HG03135 (cell line): ENCODE measurements around the gene SLC48A1.

Source experiments
- ATAC-seq: cut with Tn5 transposase; IDR thresholded peaks from one replicate; pipeline ENCODE4 v1.9.1; 2021; ENCODE audit warnings: mild to moderate bottlenecking, moderate library complexity; ENCODE audit not compliant: unreplicated experiment

The SLC48A1 gene

DNA sequence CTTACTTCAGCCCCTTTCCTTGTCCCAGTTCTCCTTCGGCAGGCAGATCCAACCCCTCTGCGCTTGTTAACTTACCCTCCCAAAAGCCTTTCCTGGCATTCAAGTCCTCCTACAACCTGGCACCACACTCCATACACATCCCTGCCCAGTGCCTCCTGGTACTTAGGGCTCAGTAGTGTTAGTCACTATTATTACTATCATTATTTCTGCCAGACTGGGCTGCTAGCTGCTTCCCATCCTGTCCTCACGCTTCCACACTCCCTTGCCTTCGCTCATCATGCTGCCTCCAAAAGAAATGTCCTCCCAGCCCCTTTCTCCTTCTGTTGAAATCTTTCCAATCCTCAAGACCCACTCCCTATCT, 48.3 kb downstream of the SLC48A1 start:
- ATAC-seq: no peak

DNA sequence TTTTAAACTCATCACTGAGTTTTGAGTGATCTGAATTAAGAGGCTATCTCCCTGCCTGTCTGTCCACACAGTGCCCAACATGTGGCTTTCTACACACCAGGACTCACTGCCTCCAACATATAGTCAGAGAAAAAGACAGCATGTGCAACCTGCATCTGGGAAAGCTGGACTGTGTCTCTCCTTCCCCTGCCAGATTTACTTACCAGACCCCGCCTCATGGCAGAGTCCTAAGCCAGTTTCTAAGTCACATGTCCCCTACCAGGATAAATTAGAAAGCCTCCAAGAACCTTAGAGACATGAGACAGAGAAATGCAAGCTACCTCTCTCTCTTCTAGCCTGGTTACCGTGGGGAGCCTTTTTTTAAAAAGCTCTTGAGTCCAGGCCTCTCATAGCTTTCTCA, 49.4 kb downstream of the SLC48A1 start:
- no peak for ATAC-seq

DNA sequence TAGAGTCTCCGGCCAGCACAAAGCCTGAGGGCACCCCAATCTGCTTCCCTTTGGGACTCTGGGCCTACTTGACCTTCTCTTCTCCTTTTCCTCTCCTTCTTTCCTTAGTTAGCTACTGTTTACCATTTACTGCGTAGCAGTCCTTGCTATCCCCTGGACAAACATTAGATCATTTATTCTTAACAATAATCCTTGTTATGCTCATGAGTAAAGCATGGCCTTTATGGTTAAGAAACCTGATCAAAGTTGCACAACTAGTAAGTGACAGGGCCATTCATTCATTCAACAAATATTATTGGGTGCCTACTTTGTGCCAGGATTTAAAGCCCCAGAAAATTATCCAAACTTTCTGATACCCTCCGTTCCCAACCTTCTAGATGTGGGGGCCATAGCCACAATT, 49.8 kb downstream of the SLC48A1 start:
- ATAC-seq: no peak

DNA sequence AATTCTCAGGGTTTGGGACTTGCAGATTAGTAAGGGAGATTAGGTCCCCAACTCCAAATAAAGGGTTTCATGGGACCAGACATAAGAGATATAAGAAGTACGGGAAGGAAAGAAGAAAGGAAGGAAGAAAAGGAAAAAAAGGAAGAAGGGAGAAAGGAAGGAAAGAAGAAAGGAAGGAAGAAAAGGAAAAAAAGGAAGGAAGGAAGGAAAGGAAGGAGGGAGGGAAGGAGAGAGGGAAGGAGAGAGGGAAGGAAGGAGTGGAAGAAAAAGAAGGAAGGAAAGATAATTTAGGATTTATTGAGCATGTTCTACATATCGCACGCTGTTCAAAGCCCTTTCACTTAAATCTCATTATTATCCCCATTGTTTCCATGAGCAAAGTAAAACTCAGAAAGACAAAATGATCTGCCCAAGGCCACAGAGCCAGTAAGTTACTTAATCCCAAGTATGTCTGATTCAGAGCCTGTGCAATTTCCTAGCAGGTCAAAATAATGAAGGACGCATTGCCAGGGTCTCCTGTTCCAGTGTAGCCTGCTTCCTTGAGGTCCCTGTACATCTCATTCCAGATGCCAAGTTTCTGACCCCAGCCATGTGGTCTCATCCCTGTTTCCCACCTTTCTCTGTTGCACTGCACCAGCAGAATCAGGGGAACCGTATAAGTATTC, 50.5 kb downstream of the SLC48A1 start:
- ATAC-seq: no peak

DNA sequence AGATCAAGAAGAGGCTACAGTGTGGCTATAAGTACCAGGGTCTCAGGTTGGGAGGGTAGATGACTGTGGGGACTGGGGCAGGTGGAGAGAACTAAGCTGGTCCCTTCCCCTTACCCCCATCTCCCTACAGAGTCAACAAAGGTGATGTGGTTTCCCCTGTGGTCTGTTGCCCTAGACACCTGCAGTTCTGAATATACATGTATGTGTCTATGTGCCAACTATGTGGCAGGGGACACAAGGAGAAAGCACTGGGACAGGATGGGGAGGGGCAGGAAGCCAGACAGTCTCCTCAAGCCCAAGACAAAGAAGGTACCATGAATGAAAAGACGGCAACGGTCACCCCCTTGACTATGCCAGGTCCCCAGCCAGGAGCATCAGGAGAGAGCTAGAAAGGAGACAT, 51.2 kb downstream of the SLC48A1 start:
- no peak for ATAC-seq

DNA sequence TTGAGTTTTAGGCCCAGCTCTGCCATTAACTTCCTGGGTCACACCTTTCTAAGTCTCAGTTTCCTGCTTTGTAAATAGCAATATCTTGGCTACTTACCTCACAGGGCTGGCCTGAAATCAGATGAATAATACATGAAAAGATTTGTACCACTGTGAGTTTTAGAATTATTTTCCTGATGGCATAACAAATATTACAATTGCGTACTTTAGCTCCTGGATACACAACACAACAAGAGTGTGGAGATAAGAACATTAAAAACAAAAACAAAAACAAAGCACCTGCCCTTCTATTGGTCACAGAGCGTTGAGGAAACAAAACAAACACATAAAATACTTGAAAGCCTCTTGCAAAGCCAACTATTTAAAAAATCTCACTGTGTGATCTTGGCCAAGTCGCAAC, 51.6 kb downstream of the SLC48A1 start:
- ATAC-seq: no peak

DNA sequence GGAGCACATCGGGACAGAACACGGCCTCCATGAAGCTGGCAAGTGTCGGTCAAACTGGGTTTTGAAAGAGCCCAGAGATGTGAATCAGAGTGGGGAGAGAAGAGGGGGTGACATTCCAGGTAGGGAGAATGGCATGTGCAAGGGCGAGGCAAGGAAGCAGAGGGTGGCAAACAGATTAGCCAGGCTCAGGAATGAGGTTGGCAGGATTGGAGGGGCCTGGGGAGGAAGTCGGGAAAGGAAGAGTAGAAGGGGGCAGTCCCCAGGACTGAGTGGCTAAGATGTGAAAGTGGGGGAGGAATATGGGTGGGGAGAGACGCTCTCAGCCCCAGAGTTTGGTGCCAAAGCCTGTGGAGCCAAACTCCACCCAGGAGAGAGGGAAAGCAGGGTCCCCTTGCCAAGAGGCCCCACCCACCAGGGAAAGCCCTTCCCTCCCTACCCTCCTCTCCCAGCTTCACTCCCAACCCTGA, 52.2 kb downstream of the SLC48A1 start:
- ATAC-seq: no peak

DNA sequence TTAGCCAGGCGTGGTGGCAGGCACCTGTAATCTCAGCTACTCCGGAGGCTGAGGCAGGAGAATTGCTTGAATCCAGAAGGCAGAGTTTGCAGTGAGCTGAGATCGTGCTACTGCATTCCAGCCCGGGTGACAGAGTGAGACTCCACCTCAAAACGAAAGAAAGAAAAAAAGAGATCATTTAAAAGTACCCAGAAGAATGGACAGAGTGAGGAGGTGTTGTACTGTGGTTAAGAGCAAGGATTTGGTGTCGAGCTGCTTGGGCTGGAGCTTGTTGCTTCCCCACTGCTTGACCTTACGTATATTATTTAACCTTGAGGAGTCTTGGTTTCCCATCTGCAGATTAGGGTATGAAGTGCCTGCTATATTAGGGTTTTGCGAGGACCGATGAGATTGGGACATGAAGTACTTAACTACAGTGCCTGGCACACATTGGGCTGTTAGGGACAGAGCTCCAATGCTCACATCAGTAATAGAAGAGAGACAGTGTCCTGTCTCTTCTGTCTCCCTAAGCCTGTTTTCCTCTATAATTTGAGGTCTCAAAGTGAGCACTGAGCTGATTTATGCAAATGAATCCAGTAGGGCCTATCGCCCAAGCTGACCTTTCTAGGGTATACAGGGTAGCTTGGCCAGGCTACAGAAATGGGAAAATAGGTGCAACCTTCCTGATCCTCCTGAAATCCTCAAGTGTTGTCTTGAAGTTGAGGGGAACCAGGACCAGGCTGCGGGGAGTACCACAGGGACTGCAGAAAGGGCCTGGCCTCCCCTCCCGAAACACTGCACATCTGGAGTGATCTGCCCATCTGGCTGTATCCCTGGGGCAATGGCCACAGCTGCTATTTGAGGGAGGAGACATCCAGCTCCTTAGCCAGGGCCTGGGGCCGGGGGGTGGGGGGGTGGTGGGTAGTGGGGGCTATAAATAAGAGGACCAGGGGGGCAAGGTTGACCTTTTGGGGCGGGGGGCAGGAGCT, 55.3 kb downstream of the SLC48A1 start:
- ATAC-seq: no peak

DNA sequence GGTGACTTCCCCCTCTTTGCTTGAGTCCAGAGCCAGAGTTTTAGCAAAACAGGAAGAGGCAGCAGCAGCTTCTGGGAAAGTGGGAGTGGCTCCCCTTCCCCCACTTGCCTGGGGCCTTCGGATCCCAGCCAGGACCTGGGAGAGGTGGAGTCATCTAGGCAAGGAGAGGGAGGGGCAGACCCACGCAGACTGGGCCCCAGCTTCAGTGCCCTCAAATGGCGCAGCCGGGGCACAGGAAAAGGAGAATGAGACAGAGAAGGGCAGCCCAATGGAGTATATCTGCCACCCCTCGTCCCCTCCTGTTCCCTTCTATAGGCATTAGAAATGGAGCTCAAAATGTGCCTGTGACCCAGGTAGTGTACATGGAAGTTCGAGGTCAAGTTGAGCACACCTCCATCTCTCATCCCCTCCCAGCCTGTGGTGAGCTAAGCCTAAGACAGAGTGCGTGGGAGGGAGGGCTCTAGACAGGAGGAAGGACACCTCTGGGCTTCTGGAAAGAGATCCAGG, 56.0 kb downstream of the SLC48A1 start:
- no peak for ATAC-seq

DNA sequence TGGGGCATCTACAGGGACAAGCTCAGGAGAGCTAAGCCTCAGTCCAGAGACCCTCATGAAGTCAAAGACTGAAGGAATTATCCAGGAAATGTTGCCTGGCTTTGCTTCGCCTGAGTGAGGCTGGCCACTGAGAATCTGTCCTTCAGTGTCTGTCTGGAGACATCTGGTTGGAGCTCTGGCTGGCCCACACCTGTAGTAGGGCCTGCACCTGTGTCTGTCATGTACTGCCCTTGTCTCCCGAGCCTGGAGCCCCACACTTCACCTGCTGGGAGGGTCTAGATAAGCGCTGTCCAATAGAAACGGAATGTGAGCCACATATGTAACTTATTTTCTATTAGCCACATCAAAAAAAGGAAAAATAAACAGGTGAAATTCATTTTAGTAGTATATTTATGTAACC, 56.5 kb downstream of the SLC48A1 start:
- ATAC-seq: no peak
